Esophagus muscularis mucosa (tissue), 3 donors: ENCODE measurements around the gene GUSB.

Experiments
- CTCF ChIP-seq, 3 experiments: fragments of 200-600 bp in 2 of 3; fragments of 450-650 bp in 1 of 3; sonication (generic) in 2 of 3; IDR thresholded peaks; one replicate each; pipeline ENCODE4 v1.5.1; 2017 to 2019; ENCODE audit warnings: antibody characterized with exemption in 3 of 3, mild to moderate bottlenecking in 2 of 3, moderate library complexity in 1 of 3
- POLR2AphosphoS5 ChIP-seq, 2 donors: sonication (generic); formaldehyde crosslinking; IDR thresholded peaks; one replicate each; pipeline ENCODE4 v1.6.1; 2017; ENCODE audit warnings: antibody characterized with exemption in 2 of 2

- TF ChIP-seq POLR2AphosphoS5 (IDR thresholded peaks at IDR 0.05), result no peak
- TF ChIP-seq CTCF (IDR thresholded peaks at IDR 0.05), result no peak
Observed at GRCh38 chr7:65946904-65947303, 35.1 kb downstream of the GUSB start.
